Esophagus muscularis mucosa (tissue), 4 donors: Measurements from ENCODE around the gene DCDC2.
"Not testable (repeated sequence)": the region's sequence is repeated elsewhere in the genome, so short reads cannot be mapped to it uniquely, and the experiment has no call there.

Experiments
- CTCF ChIP-seq, 3 experiments: fragments of 200-600 bp in 2 of 3; fragments of 450-650 bp in 1 of 3; sonication (generic) in 2 of 3; IDR thresholded peaks; one replicate each; pipeline ENCODE4 v1.5.1; 2017 to 2019; ENCODE audit warnings: antibody characterized with exemption in 3 of 3, mild to moderate bottlenecking in 2 of 3, moderate library complexity in 1 of 3
- EP300 ChIP-seq: sonication (generic); formaldehyde crosslinking; IDR thresholded peaks from one replicate; pipeline ENCODE4 v1.6.1; 2017; ENCODE audit warnings: antibody characterized with exemption
- POLR2A ChIP-seq: fragments of 450-650 bp; IDR thresholded peaks from one replicate; pipeline ENCODE4 v1.6.1; 2017; ENCODE audit warnings: antibody characterized with exemption, moderate library complexity, mild to moderate bottlenecking, low read depth

- TF ChIP-seq CTCF (IDR thresholded peaks at IDR 0.05); POLR2A; EP300: not testable (repeated sequence)
Observed at GRCh38 chr6:24311775-24312174, 46.1 kb downstream of the DCDC2 start.
